Ishikawa (cell line): ENCODE results near the gene GSTP1.

Experiments
- CEBPB ChIP-seq: IDR thresholded peaks from 2 replicates; pipeline ENCODE4 v1.6.1; 2012
- CREB1 ChIP-seq: IDR thresholded peaks from 2 replicates; pipeline ENCODE4 v1.6.1; 2012; ENCODE audit warnings: low read depth
- EGR1 ChIP-seq: IDR thresholded peaks from 2 replicates; pipeline ENCODE4 v1.6.1; 2012
- EP300 ChIP-seq: IDR thresholded peaks from 2 replicates; pipeline ENCODE4 v1.6.1; 2012; ENCODE audit warnings: borderline replicate concordance
- FOXM1 ChIP-seq: IDR thresholded peaks from 2 replicates; pipeline ENCODE4 v1.6.1; 2012; ENCODE audit warnings: low read depth, borderline replicate concordance
- MAX ChIP-seq: IDR thresholded peaks from 2 replicates; pipeline ENCODE4 v1.6.1; 2012
- NFIC ChIP-seq: IDR thresholded peaks from 2 replicates; pipeline ENCODE4 v1.6.1; 2012
- RAD21 ChIP-seq: IDR thresholded peaks from 2 replicates; pipeline ENCODE4 v1.6.1; 2012; ENCODE audit warnings: low read depth
- TAF1 ChIP-seq: IDR thresholded peaks from 2 replicates; pipeline ENCODE4 v1.6.1; 2012; ENCODE audit warnings: low read depth, mild to moderate bottlenecking
- TCF12 ChIP-seq: IDR thresholded peaks from 2 replicates; pipeline ENCODE4 v1.6.1; 2012; ENCODE audit warnings: low read depth
- TEAD4 ChIP-seq: IDR thresholded peaks from 2 replicates; pipeline ENCODE4 v1.6.1; 2012
- YY1 ChIP-seq: IDR thresholded peaks from 2 replicates; pipeline ENCODE4 v1.6.1; 2012; ENCODE audit warnings: low read depth
- ZBTB7A ChIP-seq: IDR thresholded peaks from 2 replicates; pipeline ENCODE4 v1.6.1; 2012; ENCODE audit warnings: low read depth
- TF ChIP-seq, protein P1 (sequence below): IDR thresholded peaks from 2 replicates; pipeline ENCODE4 v1.6.1; 2012; ENCODE audit warnings: low read depth, mild to moderate bottlenecking
- TF ChIP-seq, protein P2 (sequence below): IDR thresholded peaks from 2 replicates; pipeline ENCODE4 v1.6.1; 2012

The GSTP1 gene

GRCh38 chr11:67630228-67630942, 46.8 kb downstream of the GSTP1 start:
- TF ChIP-seq RAD21 (peak; percentile 71), CREB1 (no peak), CEBPB (no peak), EP300 (peak; percentile 34; the same call in 1 of the 2 replicates), MAX (peak; percentile 58), TCF12 (peak; percentile 60), TAF1 (peak; percentile 34; the same call in 1 of the 2 replicates), YY1 (0 out of 2 replicates have a peak, but pooled peaks have one; percentile 14), TEAD4 (no peak)
- TF ChIP-seq, protein P1, sequence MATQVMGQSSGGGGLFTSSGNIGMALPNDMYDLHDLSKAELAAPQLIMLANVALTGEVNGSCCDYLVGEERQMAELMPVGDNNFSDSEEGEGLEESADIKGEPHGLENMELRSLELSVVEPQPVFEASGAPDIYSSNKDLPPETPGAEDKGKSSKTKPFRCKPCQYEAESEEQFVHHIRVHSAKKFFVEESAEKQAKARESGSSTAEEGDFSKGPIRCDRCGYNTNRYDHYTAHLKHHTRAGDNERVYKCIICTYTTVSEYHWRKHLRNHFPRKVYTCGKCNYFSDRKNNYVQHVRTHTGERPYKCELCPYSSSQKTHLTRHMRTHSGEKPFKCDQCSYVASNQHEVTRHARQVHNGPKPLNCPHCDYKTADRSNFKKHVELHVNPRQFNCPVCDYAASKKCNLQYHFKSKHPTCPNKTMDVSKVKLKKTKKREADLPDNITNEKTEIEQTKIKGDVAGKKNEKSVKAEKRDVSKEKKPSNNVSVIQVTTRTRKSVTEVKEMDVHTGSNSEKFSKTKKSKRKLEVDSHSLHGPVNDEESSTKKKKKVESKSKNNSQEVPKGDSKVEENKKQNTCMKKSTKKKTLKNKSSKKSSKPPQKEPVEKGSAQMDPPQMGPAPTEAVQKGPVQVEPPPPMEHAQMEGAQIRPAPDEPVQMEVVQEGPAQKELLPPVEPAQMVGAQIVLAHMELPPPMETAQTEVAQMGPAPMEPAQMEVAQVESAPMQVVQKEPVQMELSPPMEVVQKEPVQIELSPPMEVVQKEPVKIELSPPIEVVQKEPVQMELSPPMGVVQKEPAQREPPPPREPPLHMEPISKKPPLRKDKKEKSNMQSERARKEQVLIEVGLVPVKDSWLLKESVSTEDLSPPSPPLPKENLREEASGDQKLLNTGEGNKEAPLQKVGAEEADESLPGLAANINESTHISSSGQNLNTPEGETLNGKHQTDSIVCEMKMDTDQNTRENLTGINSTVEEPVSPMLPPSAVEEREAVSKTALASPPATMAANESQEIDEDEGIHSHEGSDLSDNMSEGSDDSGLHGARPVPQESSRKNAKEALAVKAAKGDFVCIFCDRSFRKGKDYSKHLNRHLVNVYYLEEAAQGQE, result no peak
- TF ChIP-seq, protein P2, sequence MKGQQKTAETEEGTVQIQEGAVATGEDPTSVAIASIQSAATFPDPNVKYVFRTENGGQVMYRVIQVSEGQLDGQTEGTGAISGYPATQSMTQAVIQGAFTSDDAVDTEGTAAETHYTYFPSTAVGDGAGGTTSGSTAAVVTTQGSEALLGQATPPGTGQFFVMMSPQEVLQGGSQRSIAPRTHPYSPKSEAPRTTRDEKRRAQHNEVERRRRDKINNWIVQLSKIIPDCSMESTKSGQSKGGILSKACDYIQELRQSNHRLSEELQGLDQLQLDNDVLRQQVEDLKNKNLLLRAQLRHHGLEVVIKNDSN, result no peak; the same call in 1 of the 2 replicates

GRCh38 chr11:67630943-67631331, 47.3 kb downstream of the GSTP1 start:
- TF ChIP-seq TAF1, result no peak
- no peak for TF ChIP-seq EGR1
- TF ChIP-seq, protein P2, result no peak
- no peak for TF ChIP-seq MAX
- TF ChIP-seq ZBTB7A, result no peak
- TF ChIP-seq CREB1, result no peak
- no peak for TF ChIP-seq YY1
- no peak for TF ChIP-seq TCF12
- no peak for TF ChIP-seq EP300
- TF ChIP-seq, protein P1, result no peak
- no peak for TF ChIP-seq TEAD4
- TF ChIP-seq FOXM1, result no peak
- no peak for TF ChIP-seq CEBPB
- TF ChIP-seq RAD21, result no peak

- TF ChIP-seq TAF1 (no peak), TEAD4 (no peak), CREB1 (no peak), TCF12 (no peak), ZBTB7A (no peak), EP300 (no peak), MAX (no peak), NFIC (no peak), CEBPB (no peak), YY1 (no peak), FOXM1 (no peak)
- TF ChIP-seq, protein P1, result no peak
- TF ChIP-seq, protein P2, result no peak
These were observed 47.8 kb downstream of the GSTP1 start for GRCh38 chr11:67631411-67631810.

- TF ChIP-seq MAX (no peak), EGR1 (no peak), CEBPB (no peak), ZBTB7A (no peak)
- TF ChIP-seq, protein P1, result no peak
These were observed 48.2 kb downstream of the GSTP1 start for GRCh38 chr11:67631853-67632174.
